Caki2 (cell line): ENCODE measurements around the gene UPK1A. TPM values are rescaled to one million over a fixed set of nuclear protein-coding genes. Genes with fewer than 3 reads are reported as not detected.
A peak's percentile ranks its signal among the peaks of the same experiment; 100 is the strongest.
"Not testable (repeated sequence)": the region's sequence is repeated elsewhere in the genome, so short reads cannot be mapped to it uniquely, and the experiment has no call there.

Experiments used
- DNase-seq: peaks from one replicate; pipeline ENCODE4 v3.0.0-alpha.2; 2015; ENCODE audit warnings: low read depth
- in situ Hi-C: cut with HindIII; loops from 2 replicates; pipeline ENCODE4 v1.10.0; 2016; ENCODE audit warnings: low sequenced_read_pairs, low pct_unique_long_range_greater_than_20kb, mixed read lengths
- total RNA-seq: library from RNA; depleted of rRNA; stranded (reverse); fragments of >200 nt; shearing (Covaris generic); gene quantifications from 2 replicates; pipeline ENCODE4 v1.2.3, GENCODE V29; 2014; ENCODE audit warnings: low replicate concordance

UPK1A gene
- total RNA-seq, 1 experiment from 2014 or later: not detected

DNA sequence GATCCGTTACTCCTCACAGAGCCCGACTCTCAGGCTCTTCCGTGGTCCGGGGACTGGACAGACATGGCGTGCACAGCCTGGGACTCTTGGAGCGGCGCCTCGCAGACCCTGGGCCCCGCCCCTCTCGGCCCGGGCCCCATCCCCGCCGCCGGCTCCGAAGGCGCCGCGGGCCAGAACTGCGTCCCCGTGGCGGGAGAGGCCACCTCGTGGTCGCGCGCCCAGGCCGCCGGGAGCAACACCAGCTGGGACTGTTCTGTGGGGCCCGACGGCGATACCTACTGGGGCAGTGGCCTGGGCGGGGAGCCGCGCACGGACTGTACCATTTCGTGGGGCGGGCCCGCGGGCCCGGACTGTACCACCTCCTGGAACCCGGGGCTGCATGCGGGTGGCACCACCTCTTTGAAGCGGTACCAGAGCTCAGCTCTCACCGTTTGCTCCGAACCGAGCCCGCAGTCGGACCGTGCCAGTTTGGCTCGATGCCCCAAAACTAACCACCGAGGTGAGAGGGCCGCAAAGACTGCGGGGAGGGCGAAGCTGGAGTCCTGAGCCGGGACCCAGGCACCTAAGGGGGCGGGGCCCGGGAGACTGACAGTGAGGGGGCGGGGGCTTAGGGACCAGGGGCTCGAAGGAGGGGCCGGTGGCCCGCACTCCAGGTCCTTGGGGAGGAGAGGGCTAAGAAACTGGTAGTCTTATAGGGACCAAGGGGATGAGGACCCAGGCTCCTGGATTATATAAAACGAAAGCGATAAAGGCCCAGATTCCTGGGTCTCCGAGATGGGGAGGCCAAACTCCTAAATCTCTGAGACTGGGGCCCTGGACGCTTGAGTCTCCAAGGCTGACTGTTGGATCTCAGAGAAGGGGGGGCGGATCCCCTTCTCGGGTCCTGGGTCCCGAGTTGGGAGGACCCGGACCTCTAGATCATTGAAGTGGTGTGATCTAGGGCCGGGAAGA, 22.8 kb upstream of the UPK1A start:
- peak; percentile 88 for DNase-seq
- in situ Hi-C loops: no loop called here

DNA sequence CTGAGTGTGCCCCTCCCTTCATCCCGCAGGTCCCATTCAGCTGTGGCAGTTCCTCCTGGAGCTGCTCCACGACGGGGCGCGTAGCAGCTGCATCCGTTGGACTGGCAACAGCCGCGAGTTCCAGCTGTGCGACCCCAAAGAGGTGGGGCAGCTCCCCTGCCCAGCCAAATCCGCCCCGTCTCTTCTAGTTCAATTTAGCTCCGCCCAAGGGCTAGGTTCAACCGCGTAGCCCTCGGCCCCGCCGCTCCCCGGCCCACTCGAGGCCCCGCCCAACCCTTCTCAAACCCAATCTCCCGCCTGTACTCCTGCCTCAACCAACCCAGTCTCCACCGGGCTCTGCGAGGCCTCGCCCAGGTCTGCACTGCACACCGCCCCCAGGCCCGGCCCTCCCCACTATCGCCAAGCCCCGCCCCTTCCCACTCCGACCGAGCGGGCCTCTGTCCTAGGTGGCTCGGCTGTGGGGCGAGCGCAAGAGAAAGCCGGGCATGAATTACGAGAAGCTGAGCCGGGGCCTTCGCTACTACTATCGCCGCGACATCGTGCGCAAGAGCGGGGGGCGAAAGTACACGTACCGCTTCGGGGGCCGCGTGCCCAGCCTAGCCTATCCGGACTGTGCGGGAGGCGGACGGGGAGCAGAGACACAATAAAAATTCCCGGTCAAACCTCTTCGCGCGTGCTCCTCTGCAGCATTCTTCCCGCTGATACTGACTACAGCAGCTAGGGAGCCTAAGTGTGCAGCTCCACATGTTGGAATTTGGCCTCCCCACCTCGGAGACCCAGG, 21.9 kb upstream of the UPK1A start:
- DNase-seq: peak; percentile 90
- in situ Hi-C loops: no loop called here

DNA sequence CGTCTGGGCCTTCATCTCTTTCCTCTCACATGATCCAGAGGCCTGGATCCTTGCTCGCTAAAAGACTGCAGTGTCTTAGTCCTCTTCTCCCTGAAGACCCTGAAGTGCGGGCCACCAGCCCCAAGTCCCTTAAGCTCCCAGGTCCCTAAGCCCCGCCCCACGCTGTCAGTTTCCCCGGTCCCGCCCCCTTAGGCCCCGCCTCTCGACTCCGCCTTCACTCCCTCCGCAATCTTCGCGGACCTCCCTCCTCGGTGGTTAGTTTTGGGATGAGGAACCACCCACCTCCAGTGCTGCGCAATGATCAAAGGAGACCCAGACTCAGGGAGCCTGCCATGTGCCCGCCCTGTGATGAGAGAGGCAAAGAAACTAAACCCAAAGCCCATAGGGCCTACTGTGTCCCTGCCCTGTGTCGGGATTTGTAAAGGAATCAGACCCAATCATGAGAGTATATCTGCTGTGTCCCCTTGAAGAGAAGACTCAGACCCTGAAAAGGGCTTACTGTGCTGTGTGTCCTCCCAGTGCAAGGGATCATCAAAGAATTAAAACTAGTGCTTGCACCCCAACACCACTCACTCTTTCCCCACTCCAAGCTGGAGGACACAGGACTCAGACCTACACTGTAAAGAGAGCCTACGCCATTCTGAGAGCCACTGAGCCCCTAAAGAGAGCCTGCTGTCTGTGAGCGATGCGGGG, 21.2 kb upstream of the UPK1A start:
- DNase-seq: peak; percentile 65
- in situ Hi-C loops: no loop called here

DNA sequence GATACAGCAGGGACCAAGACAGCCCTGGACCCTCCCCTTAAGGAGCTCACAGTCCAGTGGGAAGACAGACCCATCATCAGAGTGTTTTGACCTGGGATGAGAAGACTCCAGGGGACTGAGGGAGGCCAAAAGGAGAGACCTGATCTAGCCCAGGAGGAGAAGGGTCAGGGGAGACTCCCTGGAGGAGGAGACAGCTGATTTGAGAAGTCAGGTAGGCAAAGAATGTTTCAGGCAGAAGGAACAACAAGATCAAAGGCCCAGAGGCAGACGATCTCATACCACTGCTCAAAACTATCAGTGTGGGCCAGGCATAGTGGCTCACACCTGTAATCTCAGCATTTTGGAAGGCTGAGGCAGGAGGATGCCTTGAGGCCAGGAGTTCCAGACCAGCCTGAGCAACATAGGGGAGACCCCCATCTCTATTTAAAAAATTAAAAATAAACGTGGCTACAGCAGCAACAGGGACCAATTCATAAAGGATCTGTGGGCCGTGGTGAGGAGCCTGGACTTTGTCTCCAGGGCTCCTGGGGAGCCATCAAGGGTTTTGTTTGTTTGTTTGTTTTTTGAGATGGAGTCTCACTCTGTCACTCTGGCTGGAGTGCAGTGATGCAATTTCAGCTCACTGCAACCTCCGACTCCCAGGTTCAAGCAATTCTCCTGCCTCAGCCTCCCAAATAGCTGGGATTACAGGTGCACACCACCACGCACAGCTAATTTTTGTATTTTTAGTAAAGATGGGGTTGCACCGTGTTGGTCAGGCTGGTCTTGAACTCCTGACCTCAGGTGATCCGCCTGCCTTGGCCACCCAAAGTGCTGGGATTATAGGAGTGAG, 20.4 kb upstream of the UPK1A start:
- in situ Hi-C loops: no loop called here
- no peak for DNase-seq

DNA sequence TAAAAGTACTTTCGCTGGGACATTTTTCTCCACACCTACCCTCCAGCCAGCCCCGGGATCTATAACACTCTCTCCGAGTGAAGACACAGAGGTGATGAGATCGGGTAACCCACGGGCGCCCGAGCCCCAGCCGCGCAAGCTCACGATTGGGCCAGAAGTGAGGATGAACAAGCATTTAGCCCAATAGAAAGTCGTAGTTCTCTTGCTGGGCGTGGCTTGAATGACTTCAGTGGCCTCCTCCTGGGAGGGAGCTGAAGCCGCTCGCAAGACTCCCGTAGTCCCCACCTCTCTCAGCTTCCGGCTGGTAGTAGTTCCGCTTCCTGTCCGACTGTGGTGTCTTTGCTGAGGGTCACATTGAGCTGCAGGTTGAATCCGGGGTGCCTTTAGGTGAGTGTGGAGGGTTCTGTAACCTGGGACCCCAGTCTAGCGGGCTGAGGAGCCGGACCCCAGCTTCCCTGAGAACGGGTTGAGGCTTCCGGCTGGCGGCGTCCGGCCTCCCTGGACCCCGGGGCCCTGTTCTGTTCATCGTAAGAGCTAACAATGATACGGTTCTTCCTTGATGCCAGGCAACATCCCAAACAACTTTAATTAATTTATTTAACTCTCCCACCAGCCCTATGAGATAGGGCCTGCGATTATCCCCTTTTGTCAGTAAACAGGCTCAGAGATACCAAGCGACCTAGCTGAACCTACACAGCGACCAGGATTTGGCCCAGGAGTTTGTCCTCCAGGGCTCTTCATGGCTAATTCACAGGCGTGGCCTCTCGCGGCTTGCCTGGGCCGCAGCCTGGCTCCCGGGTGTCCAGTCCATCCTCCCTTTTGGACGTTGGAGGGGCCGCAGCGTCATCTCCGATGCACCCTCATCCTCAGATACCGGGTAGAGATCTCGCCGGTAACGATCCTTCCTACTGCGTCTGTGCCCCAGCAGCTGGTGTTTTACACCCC, 18.0 kb upstream of the UPK1A start, which contains the start of gene COX6B1:
TSS of gene COX6B1 (plus strand) at position 307 of the 945 bp plus-strand sequence. CDS start 2,921 bp downstream, outside the sequence.
- in situ Hi-C loops: no loop called here
- DNase-seq: peak; percentile 96

DNA sequence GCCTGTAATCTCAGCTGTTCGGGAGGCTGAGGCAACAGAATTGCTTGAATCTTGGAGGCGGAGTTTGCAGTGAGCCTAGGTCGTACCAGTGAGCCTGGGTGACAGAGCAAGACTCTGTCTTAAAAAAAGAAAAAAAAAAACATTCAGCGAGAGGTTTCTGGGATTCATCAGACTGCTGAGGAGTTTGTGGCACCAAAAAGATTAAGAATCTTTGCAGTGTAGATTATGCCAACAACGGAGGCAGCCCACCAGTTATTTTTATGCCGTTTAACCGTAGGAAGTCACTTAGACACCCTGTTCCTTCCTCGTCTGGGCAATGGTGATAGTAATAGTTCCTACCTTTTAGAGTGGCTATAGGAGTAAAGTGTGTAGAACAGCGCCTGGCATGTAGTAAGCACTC, 15.7 kb upstream of the UPK1A start:
- in situ Hi-C loops: no loop called here
- DNase-seq: no peak

DNA sequence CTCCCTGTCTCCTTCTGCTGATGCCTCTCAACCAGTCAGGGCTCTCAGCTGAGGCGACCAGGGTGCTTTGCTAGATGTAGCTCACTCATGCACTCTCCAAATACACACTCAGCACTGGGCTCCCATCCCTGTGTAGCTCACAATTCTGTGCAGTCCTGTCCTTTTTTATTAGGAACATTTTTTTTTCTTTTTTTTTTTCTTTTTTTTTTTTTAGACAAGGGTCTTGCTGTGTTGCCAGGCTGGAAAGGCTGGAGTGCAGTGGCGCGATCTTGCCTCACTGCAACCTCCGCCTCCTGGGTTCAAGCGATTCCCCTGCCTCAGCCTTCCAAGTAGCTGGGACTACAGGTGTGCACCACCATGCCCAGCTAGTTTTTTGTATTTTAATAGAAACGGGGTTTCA, 11.5 kb upstream of the UPK1A start:
- DNase-seq, in situ Hi-C loops: not testable (repeated sequence)

DNA sequence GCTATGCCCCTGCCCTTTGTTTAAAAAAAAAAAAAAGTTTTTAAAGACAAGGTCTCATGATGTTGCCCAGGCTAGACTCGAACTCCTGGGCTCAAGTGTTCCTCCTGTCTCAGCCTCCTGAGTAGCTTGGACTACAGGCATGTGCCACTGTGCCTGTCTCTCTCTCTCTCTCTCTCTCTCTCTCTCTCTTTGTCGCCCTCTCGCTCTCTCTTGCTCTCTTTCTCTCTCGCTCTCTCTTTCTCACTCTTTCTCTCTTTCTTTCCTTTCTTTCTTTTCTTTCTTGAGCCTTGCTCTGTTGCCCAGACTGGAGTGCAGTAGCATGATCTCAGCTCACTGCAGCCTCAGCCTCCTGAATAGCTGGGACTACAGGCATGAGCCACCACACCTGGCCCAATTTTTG, 10.7 kb upstream of the UPK1A start:
- no peak for DNase-seq
- in situ Hi-C loops: no loop called here

DNA sequence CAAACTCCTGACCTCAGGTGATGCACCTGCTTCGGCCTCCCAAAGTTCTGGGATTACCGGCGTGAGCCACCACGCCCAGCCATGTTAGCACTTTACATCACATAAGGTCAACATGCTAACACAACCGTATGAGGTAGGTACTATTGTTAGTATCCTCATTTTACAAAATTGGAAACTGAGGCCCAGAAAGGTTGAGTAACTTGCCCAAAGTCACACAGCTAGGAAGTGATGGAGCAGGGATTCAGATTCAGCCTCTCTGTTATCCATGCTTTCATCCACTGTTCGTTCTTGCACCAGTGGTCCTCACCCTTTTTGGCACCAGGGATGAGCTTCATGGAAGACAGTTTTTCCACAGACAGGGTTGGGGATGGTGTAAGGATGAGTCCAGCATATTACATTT, 9.6 kb upstream of the UPK1A start:
- DNase-seq: no peak

DNA sequence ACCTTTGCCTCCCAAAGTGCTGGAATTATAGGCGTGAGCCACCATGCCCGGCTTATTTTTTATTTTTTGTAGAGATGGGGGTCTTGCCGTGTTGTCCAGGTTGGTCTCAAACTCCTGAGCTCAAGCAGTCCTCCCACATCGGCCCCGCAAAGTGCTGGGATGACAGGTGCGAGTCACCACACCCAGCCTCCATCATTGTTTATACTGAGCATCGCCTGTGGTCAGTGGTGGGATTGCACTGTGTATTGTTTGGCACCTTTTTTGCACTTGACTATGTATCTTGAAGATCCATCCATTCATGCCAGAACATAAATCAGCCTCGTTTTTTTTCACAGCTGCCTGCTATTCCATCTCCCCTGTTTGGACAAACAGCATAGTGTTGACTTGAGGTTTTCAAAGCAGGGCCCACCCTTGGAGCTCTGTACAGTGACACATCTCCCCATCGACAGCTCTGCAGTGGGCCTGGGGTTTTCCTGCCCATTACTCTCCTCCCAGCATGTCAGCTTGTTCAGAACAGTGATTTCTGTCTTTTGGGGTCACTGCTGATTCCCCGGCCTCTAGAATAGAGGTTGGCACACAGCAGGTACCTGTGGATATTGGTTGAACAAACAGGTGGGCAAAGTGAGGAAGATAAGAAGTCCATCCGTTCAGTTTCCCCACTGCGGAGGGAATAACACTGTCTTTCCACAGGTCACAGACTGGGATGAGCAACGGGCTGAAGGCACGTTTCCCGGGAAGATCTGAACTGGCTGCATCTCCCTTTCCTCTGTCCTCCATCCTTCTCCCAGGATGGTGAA, 8.2 kb upstream of the UPK1A start:
- in situ Hi-C loops: no loop called here
- DNase-seq: no peak

More for the DNA sequence above, 9.6 kb upstream of the UPK1A start:
- in situ Hi-C loops: no loop called here

DNA sequence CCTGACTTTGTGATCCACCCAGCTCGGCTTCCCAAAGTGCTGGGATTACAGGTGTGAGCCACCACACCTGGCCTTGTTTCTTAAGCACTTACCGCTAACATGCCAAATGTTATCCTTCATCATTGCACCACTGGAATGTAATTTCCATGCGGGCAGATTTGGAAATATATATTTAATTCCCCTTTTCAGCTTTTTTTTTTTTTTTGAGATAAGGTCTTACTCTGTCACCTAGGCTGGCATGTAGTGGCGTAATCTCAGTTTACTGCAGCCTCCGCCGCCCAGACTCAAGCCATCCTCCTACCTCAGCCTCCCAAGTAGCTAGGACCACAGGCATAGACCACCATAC, 4.3 kb upstream of the UPK1A start:
- in situ Hi-C loops: no loop called here
- no peak for DNase-seq

DNA sequence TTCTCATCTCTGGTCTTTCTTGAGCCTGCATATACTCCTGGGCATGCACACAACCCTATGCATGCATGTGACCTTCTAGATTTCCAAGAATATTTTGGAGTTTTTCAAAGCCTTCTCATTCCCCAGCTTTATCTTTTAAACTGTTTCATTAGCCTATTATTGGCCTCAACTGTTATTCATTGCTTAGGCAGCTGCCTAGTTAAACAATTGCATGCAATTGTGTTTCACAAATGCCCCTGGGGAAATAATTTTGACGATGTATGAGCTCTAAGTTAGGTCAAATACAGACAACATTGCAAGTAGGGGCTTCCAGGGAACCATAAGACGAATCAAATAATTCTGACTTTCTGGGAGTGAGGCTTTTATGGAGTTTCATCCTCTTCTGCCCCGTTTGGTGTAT, 2.3 kb upstream of the UPK1A start:
- in situ Hi-C loops: no loop called here
- no peak for DNase-seq

DNA sequence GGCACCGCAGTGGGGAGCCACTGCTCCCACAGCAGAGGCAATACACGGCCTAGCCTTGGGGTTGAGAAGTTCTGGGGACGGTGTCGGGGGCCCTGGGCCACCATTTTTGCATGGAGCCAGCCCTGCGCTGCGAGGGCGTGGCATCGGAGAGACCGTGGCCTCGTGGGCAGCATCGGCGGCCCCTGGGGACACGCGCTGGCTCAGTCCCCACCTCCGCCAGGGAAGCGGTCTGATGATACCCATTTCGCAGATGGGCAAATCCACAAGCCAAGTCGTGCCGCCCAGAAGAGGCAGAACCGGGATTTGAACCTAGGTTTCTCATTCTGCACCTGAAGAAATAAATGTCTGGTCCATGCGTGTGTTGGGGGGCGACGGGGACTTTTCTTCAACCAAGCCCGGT, 1.2 kb upstream of the UPK1A start:
- DNase-seq: no peak
- in situ Hi-C loops: no loop called here

DNA sequence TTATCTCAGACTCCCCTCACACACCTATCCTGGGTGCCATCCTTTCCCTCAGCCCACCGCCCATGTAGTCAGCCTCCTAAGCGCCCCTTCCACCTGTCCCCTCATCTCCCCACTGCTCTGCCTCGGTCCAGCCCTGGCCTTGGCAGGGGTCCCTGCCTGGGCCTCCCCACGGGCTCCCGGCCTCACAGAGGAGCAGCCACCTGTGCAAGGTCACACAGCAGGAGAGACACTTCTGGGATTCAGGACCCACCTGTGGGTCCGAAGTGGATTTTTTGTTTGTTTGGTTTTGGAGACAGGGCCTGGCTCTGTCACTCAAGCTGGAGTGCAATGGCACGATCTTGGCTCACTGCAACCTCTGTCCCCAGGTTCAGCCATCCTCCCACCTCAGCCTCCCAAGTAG, 713 bp upstream of the UPK1A start:
- in situ Hi-C loops: no loop called here

DNA sequence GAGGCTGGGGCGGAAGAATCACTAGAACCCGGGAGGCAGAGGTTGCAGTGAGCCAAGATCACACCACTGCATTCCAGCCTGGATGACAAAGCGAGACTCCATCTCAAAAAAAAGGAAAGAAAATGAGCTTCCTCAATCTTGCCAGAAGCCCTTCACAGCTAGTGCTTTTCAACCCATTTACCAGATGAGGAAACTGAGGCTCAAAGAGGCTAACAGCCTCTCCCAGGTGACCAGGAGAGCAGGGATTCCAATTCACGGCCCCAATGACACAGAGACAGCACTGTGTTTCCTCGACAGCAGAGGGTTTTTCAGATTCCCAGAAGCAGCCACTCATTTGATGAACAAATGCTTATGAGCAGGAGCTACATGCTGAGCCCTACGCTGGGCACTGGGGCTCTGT, 3.2 kb downstream of the UPK1A start:
- in situ Hi-C loops: no loop called here
- no peak for DNase-seq

More for the DNA sequence above, 713 bp upstream of the UPK1A start:
- DNase-seq: no peak

DNA sequence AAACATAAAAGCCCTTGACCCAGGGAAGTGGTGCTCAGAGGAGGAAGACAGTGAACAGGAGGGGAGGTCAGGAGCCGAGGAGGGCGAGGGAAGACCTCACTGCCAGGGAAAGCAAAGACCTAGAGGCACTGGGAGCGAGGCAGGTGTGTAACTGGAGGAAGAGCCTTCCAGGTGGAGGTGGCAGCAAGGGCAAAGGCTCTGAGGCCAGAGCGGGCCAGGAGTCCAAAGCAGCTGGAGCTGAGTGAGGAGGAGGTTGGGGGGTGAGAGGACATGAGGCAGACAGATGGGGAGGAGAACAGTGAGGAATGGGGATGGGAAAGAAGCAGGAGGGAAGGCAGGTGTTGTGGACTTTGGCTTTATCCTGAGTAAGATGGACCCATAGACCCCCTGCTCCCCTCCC, 3.7 kb downstream of the UPK1A start:
- in situ Hi-C loops: no loop called here
- DNase-seq: no peak
